GM19467 (cell line): ENCODE results near the gene CCDC157.
"Not testable (repeated sequence)": the region's sequence is repeated elsewhere in the genome, so short reads cannot be mapped to it uniquely, and the experiment has no call there.

Source experiments
- ATAC-seq: cut with Tn5 transposase; IDR thresholded peaks from one replicate; pipeline ENCODE4 v1.9.1; 2021; ENCODE audit warnings: mild to moderate bottlenecking, moderate library complexity; ENCODE audit not compliant: unreplicated experiment

Gene CCDC157

GRCh38 chr22:30386960-30387827, 30.4 kb downstream of the CCDC157 start, which contains the start of gene RNF215:
RNF215 (minus strand) TSS chr22:30387411; CDS start chr22:30387313, 98 bp downstream.
- peak; percentile 70 for ATAC-seq

- ATAC-seq: no peak
Observed at GRCh38 chr22:30390974-30391691, 34.3 kb downstream of the CCDC157 start.

GRCh38 chr22:30392661-30393321, 36.0 kb downstream of the CCDC157 start:
- ATAC-seq: no peak

- ATAC-seq: no peak
Observed at GRCh38 chr22:30393322-30393680, 36.5 kb downstream of the CCDC157 start.

- no peak for ATAC-seq
Observed at GRCh38 chr22:30393885-30394284, 37.1 kb downstream of the CCDC157 start.

- no peak for ATAC-seq
Observed at GRCh38 chr22:30396871-30397655, 40.3 kb downstream of the CCDC157 start, which contains the start of gene SEC14L2. SEC14L2 (plus strand) TSS chr22:30397018; CDS start chr22:30397117, 99 bp downstream.

GRCh38 chr22:30397656-30398635, 41.1 kb downstream of the CCDC157 start:
- no peak for ATAC-seq

GRCh38 chr22:30398685-30399680, 42.2 kb downstream of the CCDC157 start:
- no peak for ATAC-seq

GRCh38 chr22:30399718-30400117, 42.9 kb downstream of the CCDC157 start:
- no peak for ATAC-seq

GRCh38 chr22:30400159-30400558, 43.4 kb downstream of the CCDC157 start:
- no peak for ATAC-seq

GRCh38 chr22:30401024-30401423, 44.2 kb downstream of the CCDC157 start:
- not testable (repeated sequence) for ATAC-seq

GRCh38 chr22:30402028-30402765, 45.4 kb downstream of the CCDC157 start:
- ATAC-seq: no peak

- ATAC-seq: not testable (repeated sequence)
Observed at GRCh38 chr22:30402766-30403104, 45.9 kb downstream of the CCDC157 start.

- ATAC-seq: no peak
Observed at GRCh38 chr22:30404307-30404706, 47.5 kb downstream of the CCDC157 start.

GRCh38 chr22:30405731-30406130, 48.9 kb downstream of the CCDC157 start:
- ATAC-seq: no peak

- ATAC-seq: no peak
Observed at GRCh38 chr22:30406400-30406799, 49.6 kb downstream of the CCDC157 start.

GRCh38 chr22:30408388-30409102, 51.7 kb downstream of the CCDC157 start:
- no peak for ATAC-seq
